HS-27A (cell line): ENCODE measurements around the gene PTX4.
A peak's percentile ranks its signal among the peaks of the same experiment; 100 is the strongest.
"Not testable (repeated sequence)": the region's sequence is repeated elsewhere in the genome, so short reads cannot be mapped to it uniquely, and the experiment has no call there.

ENCODE experiments used
- DNase-seq: peaks from one replicate; pipeline ENCODE4 v3.0.0-alpha.2; 2012; ENCODE audit warnings: low read depth, missing footprints

PTX4 gene

GRCh38 chr16:1481906-1482835 lies 6.6 kb downstream of the PTX4 start:
- DNase-seq: no peak

DNA sequence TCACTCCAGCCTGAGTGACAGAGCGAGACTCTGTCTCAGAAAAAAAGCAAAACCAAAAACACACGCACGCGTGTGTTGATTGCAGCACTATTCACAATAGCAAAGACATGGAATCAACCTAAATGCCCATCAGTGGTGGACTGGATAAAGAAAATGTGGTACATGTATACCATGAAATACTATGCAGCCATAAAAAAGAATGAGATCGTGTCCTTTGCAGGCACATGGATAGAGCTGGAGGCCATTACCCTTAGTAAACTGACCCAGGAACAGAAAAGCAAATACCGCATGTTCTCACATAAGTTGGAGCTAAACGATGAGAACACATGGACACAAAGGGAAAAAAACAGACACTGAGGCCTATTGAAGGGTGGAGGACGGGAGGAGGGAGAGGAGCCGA lies 9.8 kb downstream of the PTX4 start:
- DNase-seq: not testable (repeated sequence)

DNA sequence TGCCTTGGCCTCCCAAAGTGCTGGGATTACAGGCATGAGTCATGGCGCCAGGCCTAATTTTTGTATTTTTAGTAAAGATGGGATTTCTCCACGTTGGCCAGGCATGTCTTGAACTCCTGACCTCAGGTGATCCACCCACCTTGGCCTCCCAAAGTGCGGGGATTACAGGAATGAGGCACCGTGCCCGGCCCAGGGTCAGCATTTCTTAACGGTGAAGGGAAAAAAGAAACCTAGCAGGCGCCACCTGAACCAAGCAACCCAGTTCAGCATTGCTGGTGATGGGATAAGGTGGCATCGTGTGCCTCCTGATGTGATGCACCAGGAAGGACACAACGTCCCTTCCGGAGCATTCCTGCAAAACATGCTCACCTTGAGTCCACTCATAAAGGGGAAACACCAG lies 11.7 kb downstream of the PTX4 start:
- DNase-seq: no peak

- no peak for DNase-seq
Measured at GRCh38 chr16:1475552-1476114, 13.1 kb downstream of the PTX4 start.

- peak; percentile 38 for DNase-seq
Measured at GRCh38 chr16:1474796-1475551, 13.8 kb downstream of the PTX4 start, which contains the start of gene CLCN7. TSS of gene CLCN7 (minus strand) at chr16:1475028. CDS start at chr16:1474974, 54 bp downstream.

GRCh38 chr16:1474082-1474795 lies 14.5 kb downstream of the PTX4 start:
- no peak for DNase-seq

- no peak for DNase-seq
Measured at GRCh38 chr16:1472974-1473373, 15.8 kb downstream of the PTX4 start.

DNA sequence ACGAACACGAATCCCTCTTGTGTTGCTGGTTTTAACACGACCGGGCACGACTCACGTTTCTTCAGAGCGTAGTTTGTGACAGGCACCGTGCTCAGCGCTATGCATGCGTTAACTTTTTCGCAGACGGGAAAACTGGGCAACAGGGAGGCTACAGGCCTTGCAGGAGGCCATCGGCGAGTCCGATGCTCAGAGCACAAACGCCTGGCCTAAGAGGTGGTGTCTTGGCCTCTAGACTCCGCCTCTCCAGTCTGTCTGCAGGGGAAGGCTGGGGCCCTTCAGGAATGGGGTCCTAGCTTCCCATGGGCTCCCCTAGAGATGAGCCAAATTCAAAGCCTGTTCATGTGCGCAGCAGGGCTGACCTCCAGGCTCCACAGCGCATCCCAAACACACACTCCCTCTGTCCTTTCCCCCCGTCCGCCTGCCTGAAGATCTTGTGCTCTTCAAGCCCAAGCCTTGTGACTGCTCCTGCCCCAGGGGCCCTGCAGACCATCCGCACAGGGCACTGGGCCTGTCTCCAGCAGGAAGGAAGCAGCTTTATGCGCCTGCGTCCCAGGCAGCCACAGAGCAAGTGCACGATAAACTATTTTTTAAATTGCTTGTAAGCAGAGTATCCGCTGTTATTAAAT lies 17.1 kb downstream of the PTX4 start:
- DNase-seq: no peak

DNA sequence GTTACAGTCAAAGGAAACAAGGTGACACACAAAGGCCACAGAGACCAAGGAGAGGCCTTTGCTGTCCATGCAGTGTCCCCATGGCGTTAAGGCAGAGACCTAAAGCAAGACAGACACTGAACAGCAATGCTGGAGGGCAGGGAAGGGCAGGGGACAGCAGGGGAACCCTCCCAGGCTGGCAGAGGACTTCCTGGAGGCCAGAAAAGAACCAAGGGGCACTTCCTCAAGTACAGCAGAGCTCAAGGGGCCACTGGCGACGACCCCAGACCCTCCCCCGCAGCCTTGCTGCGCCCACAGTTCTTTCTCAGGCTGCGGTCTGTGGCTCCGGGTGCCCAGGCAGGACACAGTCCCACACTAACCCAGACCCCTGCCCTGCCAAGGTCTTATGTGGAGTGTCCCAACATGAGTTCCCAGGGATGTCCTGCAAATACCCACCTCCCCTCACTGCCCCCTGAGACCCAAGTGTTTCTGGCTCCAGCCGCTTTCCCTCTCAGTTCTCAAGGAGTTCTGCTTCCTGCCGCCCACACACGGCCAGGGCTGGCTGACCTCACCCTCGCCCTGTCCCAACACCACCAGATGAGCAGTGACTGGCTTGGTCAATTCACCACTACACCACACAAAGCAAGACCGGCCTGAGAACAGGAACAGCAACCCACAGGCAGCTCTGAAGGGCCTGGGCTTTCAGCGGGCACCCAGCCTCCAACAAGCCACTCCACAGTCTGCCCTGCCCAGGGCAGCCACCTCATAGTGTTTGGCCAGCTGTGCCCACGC lies 18.1 kb downstream of the PTX4 start:
- no peak for DNase-seq

DNA sequence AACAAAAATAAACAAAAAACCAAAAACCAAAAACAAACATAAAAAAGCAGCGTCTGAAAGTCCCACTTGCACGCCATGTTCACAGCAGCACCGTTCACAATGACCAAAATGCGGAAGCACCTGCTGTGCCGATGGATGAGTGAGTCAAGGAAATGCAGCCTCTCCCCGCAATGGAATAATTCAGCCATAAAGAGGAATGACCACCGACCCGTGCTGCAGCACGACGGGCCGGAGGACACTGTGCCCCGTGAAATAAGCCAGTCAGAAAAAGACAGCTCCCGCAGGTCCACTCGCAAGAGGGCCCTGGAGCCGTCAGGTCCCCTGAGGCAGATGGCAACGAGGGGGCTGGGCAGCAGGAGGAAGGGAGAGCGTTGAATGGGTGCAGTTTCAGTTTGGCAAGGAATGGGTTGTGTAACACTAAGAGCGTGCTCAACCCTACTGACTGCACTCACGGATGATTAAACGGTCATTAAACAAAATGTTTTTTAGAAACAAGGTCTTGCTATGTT lies 19.0 kb downstream of the PTX4 start:
- no peak for DNase-seq

DNA sequence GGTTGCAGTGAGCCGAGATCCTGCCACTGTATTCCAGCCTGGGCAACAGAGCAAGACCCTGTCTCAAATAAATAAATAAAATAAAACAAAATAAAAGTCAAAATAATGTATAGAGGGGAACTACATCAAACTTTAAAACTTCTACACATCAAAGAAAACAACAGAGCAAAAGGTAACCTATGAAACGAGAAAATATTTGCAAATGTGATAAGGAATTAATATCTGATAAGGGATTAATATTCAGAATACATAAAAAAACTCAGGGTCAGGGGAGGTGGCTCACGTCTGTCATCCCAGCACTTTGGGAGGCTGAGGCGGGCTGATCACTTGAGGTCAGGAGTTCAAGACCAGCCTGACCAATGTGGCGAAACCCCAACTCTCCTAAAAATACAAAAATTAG lies 19.6 kb downstream of the PTX4 start:
- DNase-seq: not testable (repeated sequence)

DNA sequence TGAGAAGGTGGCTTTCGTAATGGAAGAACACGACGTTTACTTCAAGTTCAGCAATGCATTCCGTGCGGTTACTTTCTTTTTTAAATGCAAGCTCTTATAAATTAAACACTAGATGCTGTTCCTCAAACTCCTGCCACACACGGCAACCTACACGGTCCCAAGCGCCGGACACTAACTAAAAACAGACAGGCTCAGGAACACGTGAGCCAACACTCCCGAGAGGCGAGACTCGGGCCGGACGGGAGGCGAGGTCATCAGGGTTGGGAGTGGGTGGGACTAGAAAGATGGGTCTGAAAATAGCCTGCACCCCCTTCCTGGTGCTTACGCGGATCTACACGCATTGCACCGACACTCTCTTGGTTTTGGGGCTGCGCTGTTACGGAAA lies 20.3 kb downstream of the PTX4 start:
- no peak for DNase-seq

DNA sequence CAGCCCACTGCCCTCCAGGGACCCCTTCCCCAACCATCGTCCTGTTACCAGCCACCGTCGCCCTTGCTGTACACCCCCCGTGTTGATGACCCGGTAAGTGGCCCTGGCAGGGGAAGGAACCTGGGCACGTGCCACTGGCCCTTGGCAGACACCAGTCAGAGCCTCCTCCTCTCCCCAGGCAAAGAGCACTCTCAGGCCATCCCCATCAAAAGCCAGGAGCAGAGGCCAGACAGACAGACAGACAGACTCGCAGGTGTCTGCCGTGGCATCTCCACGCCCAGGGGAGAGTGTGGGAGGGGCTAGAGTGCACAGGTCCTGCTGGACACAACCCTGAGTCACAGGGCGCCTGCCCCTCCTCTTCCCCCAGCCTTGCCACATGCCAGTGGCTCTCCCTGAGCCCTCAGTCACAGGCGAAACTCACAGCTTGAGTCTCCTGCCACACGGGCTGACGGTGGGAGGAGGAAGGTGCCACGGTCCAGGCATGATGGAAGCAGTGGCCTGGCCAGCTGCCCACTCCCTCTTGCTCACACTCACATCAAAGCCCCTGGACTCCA lies 21.7 kb downstream of the PTX4 start:
- DNase-seq: no peak

GRCh38 chr16:1466054-1466453 lies 22.7 kb downstream of the PTX4 start:
- DNase-seq: no peak

- DNase-seq: no peak
Measured at GRCh38 chr16:1465567-1465915, 23.2 kb downstream of the PTX4 start.

DNA sequence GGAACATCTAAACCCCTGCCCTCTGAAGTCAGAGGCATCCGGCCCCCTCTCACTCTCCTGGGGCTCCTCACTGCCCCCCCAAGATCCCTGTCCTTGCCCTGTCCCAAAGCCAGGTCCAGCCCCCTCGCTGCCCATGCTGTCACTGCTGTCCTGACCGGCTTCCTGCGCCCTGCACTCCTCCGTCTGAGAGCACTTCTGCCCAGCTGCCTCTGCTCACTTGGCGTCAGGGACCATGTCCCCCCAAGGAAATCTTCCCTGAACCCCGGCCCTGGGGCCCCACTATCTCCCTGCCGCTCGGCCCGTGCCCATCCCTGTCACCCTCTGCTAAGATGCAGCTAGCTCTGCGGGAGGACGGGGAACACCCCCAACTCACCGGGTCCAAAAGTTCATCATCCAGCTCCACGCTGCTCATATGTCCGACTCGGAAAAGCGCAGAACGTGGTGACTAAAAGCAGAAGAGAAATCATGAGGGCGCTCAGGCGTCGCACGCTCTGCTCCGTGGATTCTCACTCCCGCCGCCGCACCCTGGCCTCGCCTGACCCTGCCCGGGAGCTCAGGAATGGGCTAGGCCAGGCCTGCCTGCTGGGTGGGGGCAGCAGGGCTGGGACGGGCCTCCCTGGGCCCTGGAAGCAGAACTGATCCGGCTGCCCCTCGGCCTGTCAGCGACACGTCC lies 23.7 kb downstream of the PTX4 start:
- DNase-seq: no peak

DNA sequence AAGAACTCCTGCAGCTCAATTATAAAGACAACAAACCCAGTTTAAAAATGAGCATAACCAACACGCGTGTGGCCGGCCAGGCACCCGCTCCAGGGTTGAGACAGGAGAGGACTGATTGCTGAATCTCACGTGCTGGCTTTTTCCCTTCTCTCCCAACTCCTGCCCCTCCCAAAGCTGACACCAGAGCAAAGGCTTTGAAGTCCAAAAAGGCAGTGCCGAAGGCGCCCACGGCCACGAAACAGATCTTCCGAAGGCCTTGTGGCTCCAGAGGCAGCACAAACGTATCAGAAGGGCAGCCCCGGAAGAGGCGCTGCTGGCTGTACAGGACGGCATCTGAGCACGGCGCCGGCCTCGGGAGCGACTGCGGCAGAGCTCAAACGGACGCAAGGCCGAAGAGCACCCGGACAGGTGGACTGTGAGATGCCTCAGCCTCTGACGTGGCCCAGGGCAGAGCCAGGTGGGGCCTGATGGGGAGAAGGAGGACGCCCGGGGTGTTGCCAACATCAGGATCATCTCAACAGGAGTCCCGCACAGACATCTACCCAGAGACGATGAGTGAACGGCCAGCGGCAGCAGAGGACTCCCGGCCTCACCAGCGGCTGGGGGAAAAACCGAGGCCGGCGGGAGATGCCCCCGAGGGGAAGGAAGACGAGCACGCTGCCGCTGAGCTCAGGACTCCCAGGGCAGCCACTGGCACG lies 24.4 kb downstream of the PTX4 start:
- no peak for DNase-seq

DNA sequence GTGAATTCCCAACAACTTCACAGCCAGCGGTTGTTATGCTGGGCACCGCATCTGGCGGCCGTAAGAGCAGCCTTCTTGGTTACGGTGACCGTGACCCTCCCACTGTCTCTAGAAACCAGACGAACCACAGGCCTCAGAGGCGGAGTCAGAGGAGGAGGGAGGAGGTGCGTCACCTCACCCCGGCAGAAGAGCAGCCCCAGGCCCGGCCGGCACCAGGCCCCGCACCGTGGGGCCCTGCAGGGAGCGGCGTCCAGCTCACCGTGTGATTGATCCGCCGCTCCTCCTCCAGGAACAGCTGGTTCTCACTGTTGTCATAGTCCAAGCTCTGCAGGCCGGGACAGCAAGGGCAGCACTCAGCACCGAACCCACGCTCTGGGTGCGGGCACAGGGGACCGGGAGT lies 27.6 kb downstream of the PTX4 start:
- DNase-seq: no peak

DNA sequence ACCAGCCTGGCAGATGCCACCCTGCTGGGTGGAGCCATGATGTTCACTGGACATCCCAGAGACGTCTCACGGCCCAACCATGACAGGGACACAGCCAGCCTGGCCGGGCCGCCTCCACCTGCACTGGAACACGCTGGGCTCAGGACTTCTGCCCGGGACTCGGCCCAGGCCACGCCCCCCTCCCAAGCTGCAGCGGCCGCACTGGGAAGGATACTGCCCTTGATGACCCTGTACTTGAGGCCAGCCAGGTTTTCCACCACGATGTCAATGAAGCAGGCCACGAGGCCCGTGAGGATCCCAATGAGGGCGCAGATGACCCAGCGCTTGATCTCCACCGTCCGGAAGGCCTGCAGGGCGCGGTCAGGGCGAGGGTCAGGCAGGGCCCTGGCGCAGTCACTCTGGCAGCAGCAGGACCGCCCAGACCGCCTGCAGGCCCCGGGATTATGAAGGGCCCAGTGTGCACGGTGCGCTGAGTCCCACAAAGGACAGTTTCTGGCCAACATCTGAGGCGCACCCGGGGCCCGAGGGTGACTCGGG lies 28.1 kb downstream of the PTX4 start:
- DNase-seq: no peak
